K562 (cell line): ENCODE data around the gene NOS2. TPM values are rescaled to one million over a fixed set of nuclear protein-coding genes. Genes with fewer than 3 reads are reported as not detected.

Experiments
- BCOR ChIP-seq: fragments of 450-650 bp; IDR thresholded peaks from 2 replicates; pipeline ENCODE4 v1.6.1; 2016
- CC2D1A ChIP-seq: fragments of 450-650 bp; IDR thresholded peaks from 2 replicates; pipeline ENCODE4 v1.6.1; 2017; ENCODE audit warnings: mild to moderate bottlenecking
- COPS2 ChIP-seq: fragments of 450-650 bp; conservative IDR thresholded peaks from 2 replicates; pipeline ENCODE4 v1.6.1; 2016; ENCODE audit warnings: mild to moderate bottlenecking, moderate library complexity
- CREBBP ChIP-seq: IDR thresholded peaks from one replicate; pipeline ENCODE4 v1.6.1; 2012; ENCODE audit warnings: low read depth, mild to moderate bottlenecking, control low read depth, inconsistent platforms, low read length
- CTBP1 ChIP-seq: fragments of 450-650 bp; IDR thresholded peaks from 2 replicates; pipeline ENCODE4 v1.6.1; 2016; ENCODE audit warnings: borderline replicate concordance
- CTCF ChIP-seq, 3 experiments: IDR thresholded peaks in 2 of 3; conservative IDR thresholded peaks in 1 of 3; 2 replicates each; pipeline ENCODE4 v1.5.1; 2011 to 2012; ENCODE audit warnings: low read length in 3 of 3, mild to moderate bottlenecking in 3 of 3, control low read depth in 2 of 3, improper control_type of control experiment in 1 of 3, inconsistent platforms in 1 of 3, low read depth in 1 of 3, mixed read lengths in 1 of 3, moderate library complexity in 1 of 3; ENCODE audit not compliant: insufficient read depth in 2 of 3
- EHMT2 ChIP-seq: fragments of 450-650 bp; IDR thresholded peaks from 2 replicates; pipeline ENCODE4 v1.6.1; 2018; ENCODE audit warnings: antibody characterized with exemption
- FOXK1 ChIP-seq: sonication (generic); formaldehyde crosslinking; IDR thresholded peaks from 2 replicates; pipeline ENCODE4 v1.8.0; 2022; ENCODE audit warnings: missing genetic modification reagents, mild to moderate bottlenecking, borderline replicate concordance
- HNRNPUL1 ChIP-seq: fragments of 200-400 bp; formaldehyde crosslinking; IDR thresholded peaks from 2 replicates; pipeline ENCODE4 v1.6.1; 2017; ENCODE audit warnings: low read length
- NONO ChIP-seq, 2 experiments: fragments of 200-400 bp in 1 of 2; fragments of 450-650 bp in 1 of 2; formaldehyde crosslinking in 1 of 2; IDR thresholded peaks; 2 replicates each; pipeline ENCODE4 v1.6.1; 2017; ENCODE audit warnings: low read depth in 2 of 2, mild to moderate bottlenecking in 2 of 2, moderate library complexity in 2 of 2, low read length in 1 of 2
- PBX2 ChIP-seq, 2 experiments: IDR thresholded peaks in 1 of 2; conservative IDR thresholded peaks in 1 of 2; 2 replicates each; pipeline ENCODE4 v1.6.1; 2016; ENCODE audit warnings: low read depth in 2 of 2, mild to moderate bottlenecking in 1 of 2, missing compliant biosample characterization in 1 of 2, missing genetic modification characterization in 1 of 2, moderate library complexity in 1 of 2
- RBBP5 ChIP-seq: fragments of 200-600 bp; sonication (generic); IDR thresholded peaks from 2 replicates; pipeline ENCODE4 v1.6.1; 2012; ENCODE audit warnings: borderline replicate concordance, mild to moderate bottlenecking, low read length, control low read depth, inconsistent platforms; ENCODE audit not compliant: insufficient read depth, poor library complexity, severe bottlenecking
- RBM39 ChIP-seq: fragments of 200-400 bp; formaldehyde crosslinking; optimal IDR thresholded peaks from 2 replicates; pipeline ENCODE3; 2018; ENCODE audit warnings: low read depth, low read length
- SP2 ChIP-seq: IDR thresholded peaks from 2 replicates; pipeline ENCODE4 v1.6.1; 2011; ENCODE audit warnings: mild to moderate bottlenecking, low read depth, low read length, moderate library complexity; ENCODE audit not compliant: poor library complexity, severe bottlenecking; ENCODE audit errors: extremely low read depth
- STAG1 ChIP-seq: sonication (generic); formaldehyde crosslinking; IDR thresholded peaks from 2 replicates; pipeline ENCODE4 v1.5.0; 2020; ENCODE audit warnings: missing genetic modification reagents, borderline replicate concordance
- THAP12 ChIP-seq: fragments of 250-450 bp; sonication (Bioruptor Pico); IDR thresholded peaks from 2 replicates; pipeline ENCODE4 v1.9.0; 2021; ENCODE audit warnings: mild to moderate bottlenecking, inconsistent platforms
- ZBTB17 ChIP-seq: fragments of 450-650 bp; formaldehyde crosslinking; IDR thresholded peaks from 2 replicates; pipeline ENCODE4 v1.4.0; 2020; ENCODE audit warnings: mild to moderate bottlenecking
- polyA plus RNA-seq, 8 experiments: library from polyadenylated mRNA; depleted of rRNA in 4 of 8; stranded (reverse) in 5 of 8; unstranded in 3 of 8; fragments of >200 nt; fragmentation: Nextera tagmentation in 2 of 8; fragmentation: Illumina TruSeq in 1 of 8; extraction: Ambion mirVana in 2 of 8; extraction: Trizol in 1 of 8; gene quantifications; 2 replicates each; pipeline versions ENCODE4 v1.2.1 to v1.2.3, GENCODE V29; 2011 to 2014; ENCODE audit warnings: inconsistent platforms in 1 of 8, missing spikeins in 1 of 8
- total RNA-seq, 7 experiments: library from RNA; depleted of rRNA in 6 of 7; stranded (reverse); fragments of >200 nt in 6 of 7; fragmentation: Illumina TruSeq in 2 of 7; extraction: Trizol in 2 of 7; gene quantifications; 2 replicates each; pipeline versions ENCODE4 v1.2.1 to v1.2.3, GENCODE V29; 2011 to 2021; ENCODE audit warnings: low replicate concordance in 1 of 7

The NOS2 gene
- total and polyA plus RNA-seq, 9 of the 15 experiments (the other 6 are each of a cell fraction or from before 2014, with no cell fraction given): not detected

- TF ChIP-seq PBX2 (CRISPR knock-in tag; IDR thresholded peaks at IDR 0.05; ENCODE audit: low read depth) (no peak), PBX2 (tag; conservative IDR thresholded peaks at IDR 0.05; ENCODE audit: low read depth) (no peak), STAG1 (CRISPR knock-in tag) (peak; percentile 92), FOXK1 (CRISPR knock-in tag) (no peak), RBBP5 (no peak), CTBP1 (peak; percentile 72), NONO (IDR thresholded peaks at IDR 0.05; ENCODE audit: low read depth in 2 of 2, low read length in 1 of 2) (0 out of 4 replicates have a peak, but pooled peaks of 1 of the 2 experiments have one; percentile 44), COPS2 (no peak), HNRNPUL1 (no peak), RBM39 (no peak), ZBTB17 (no peak), CREBBP (no peak), CTCF (IDR thresholded peaks at IDR 0.05 in 2 of 3, conservative IDR thresholded peaks at IDR 0.05 in 1 of 3; ENCODE audit: insufficient read depth in 2 of 3, low read depth in 1 of 3, low read length in 3 of 3) (peak; percentile 82 to 95 (median 93)), EHMT2 (peak; percentile 44; the same call in 1 of the 2 replicates), THAP12 (CRISPR knock-in tag) (no peak), SP2 (no peak), BCOR (peak; percentile 59; the same call in 1 of the 2 replicates), CC2D1A (peak; percentile 66; the same call in 1 of the 2 replicates)
These were observed 40.1 kb downstream of the NOS2 start (continued) for GRCh38 chr17:27760069-27760885.
